Suprapubic skin (tissue), 4 donors: Measurements from ENCODE around the gene CLTC.

Experiments
- EP300 ChIP-seq: sonication (generic); formaldehyde crosslinking; IDR thresholded peaks from one replicate; pipeline ENCODE4 v1.6.1; 2017; ENCODE audit warnings: antibody characterized with exemption
- POLR2A ChIP-seq, 2 donors: fragments of 450-650 bp; IDR thresholded peaks; one replicate each; pipeline ENCODE4 v1.6.1; 2017; ENCODE audit warnings: antibody characterized with exemption in 2 of 2, mild to moderate bottlenecking in 2 of 2, moderate library complexity in 2 of 2
- POLR2AphosphoS5 ChIP-seq, 3 donors: sonication (generic); formaldehyde crosslinking; IDR thresholded peaks; one replicate each; pipeline ENCODE4 v1.6.1; 2017; ENCODE audit warnings: antibody characterized with exemption in 3 of 3
- TF ChIP-seq, protein P1 (sequence below), 2 donors: fragments of 200-600 bp in 1 of 2; fragments of 450-650 bp in 1 of 2; sonication (generic) in 1 of 2; IDR thresholded peaks; one replicate each; pipeline ENCODE4 v1.5.1; 2016 to 2019; ENCODE audit warnings: antibody characterized with exemption in 2 of 2, mild to moderate bottlenecking in 1 of 2, moderate library complexity in 1 of 2

DNA sequence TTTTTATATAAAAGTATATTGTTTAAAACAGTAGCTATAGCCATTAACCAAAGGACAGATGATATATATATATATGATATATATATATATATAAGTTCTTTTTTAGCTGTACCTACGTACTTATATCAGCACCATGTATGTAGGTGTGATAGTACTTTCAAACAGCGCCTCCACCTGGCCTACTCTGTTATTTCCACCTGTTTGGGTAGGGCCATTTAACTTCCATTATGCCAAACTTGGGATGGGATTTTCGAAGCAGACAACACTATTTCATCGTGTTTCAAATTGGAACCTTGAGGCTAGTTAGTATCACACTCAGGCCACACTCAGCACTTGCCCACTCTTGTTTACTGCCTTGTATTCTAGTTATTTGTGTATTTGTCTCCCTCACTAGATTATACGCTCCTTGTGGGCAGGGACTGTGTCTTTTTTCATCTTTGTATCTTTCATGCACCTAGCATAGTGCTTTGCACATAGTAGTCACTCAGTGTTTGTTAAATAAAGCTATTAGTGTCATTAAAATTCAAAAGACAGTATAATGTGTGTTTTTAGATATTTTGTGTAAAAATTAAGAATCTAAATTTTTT lies 11.8 kb upstream of the CLTC start:
- TF ChIP-seq, protein P1, sequence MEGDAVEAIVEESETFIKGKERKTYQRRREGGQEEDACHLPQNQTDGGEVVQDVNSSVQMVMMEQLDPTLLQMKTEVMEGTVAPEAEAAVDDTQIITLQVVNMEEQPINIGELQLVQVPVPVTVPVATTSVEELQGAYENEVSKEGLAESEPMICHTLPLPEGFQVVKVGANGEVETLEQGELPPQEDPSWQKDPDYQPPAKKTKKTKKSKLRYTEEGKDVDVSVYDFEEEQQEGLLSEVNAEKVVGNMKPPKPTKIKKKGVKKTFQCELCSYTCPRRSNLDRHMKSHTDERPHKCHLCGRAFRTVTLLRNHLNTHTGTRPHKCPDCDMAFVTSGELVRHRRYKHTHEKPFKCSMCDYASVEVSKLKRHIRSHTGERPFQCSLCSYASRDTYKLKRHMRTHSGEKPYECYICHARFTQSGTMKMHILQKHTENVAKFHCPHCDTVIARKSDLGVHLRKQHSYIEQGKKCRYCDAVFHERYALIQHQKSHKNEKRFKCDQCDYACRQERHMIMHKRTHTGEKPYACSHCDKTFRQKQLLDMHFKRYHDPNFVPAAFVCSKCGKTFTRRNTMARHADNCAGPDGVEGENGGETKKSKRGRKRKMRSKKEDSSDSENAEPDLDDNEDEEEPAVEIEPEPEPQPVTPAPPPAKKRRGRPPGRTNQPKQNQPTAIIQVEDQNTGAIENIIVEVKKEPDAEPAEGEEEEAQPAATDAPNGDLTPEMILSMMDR (IDR thresholded peaks at IDR 0.05): no peak
- TF ChIP-seq POLR2A (IDR thresholded peaks at IDR 0.05) (no peak), EP300 (no peak), POLR2AphosphoS5 (IDR thresholded peaks at IDR 0.05) (no peak)
